Transverse colon (tissue), 4 donors: ENCODE results near the gene SKAP2. TPM values are rescaled to one million over a fixed set of nuclear protein-coding genes. Genes with fewer than 3 reads are reported as not detected.

Experiments used
- DNase-seq: peaks from one replicate; pipeline ENCODE4 v3.0.0-alpha.2; 2019
- H3K27ac ChIP-seq, 4 donors: fragments of 200-600 bp; sonication (generic); 2 replicates each; pipeline ENCODE4 v1.5.1; 2016 to 2018; ENCODE audit warnings: inconsistent platforms in 4 of 4
- H3K27me3 ChIP-seq: fragments of 200-600 bp; sonication (generic); 2 replicates; pipeline ENCODE4 v1.5.1; 2017; ENCODE audit warnings: inconsistent platforms
- H3K36me3 ChIP-seq, 4 donors: fragments of 200-600 bp; sonication (generic); 2 replicates each; pipeline ENCODE4 v1.5.1; 2017 to 2019; ENCODE audit warnings: inconsistent platforms in 4 of 4
- H3K4me1 ChIP-seq, 4 donors: fragments of 200-600 bp; sonication (generic); 2 replicates each; pipeline ENCODE4 v1.5.1; 2017 to 2020; ENCODE audit warnings: inconsistent platforms in 4 of 4
- H3K4me3 ChIP-seq, 4 donors: fragments of 200-600 bp; sonication (generic); 1 replicate in 1 of 4; 2 replicates in 3 of 4; pipeline versions ENCODE4 v1.5.1 to v1.6.1; 2017 to 2019; ENCODE audit warnings: inconsistent platforms in 4 of 4
- H3K9me3 ChIP-seq, 2 donors: fragments of 200-600 bp; sonication (generic); 2 replicates each; pipeline ENCODE4 v1.5.1; 2017 to 2019; ENCODE audit warnings: inconsistent platforms in 2 of 2
- EP300 ChIP-seq: sonication (generic); formaldehyde crosslinking; IDR thresholded peaks from one replicate; pipeline ENCODE4 v1.6.1; 2017; ENCODE audit warnings: antibody characterized with exemption, low read depth
- POLR2A ChIP-seq: fragments of 450-650 bp; IDR thresholded peaks from one replicate; pipeline ENCODE4 v1.6.1; 2016; ENCODE audit warnings: antibody characterized with exemption, mild to moderate bottlenecking, moderate library complexity
- POLR2AphosphoS5 ChIP-seq, 3 donors: sonication (generic); formaldehyde crosslinking; IDR thresholded peaks; one replicate each; pipeline ENCODE4 v1.6.1; 2016; ENCODE audit warnings: antibody characterized with exemption in 3 of 3
- WGBS, 2 donors: methylation state at CpG; one replicate each; pipeline ENCODE4 v1.1.5; 2018; ENCODE audit warnings: low coverage in 1 of 2; 5-methylcytosine and 5-hydroxymethylcytosine counted together
- in situ Hi-C, 4 donors: fragments of 200-750 bp; cut with MboI; loops; one replicate each; pipeline versions ENCODE4 v1.15.0 to v1.15.1; 2017; ENCODE audit warnings: low sequenced_read_pairs in 3 of 4, low pct_ligation_motif_present in 1 of 4, low pct_unique_long_range_greater_than_20kb in 1 of 4
- intact Hi-C: fragments of 100-400 bp; cut with DNase I; formaldehyde crosslinking; loops from one replicate; pipeline ENCODE4 v1.15.1; 2023; ENCODE audit warnings: low total_unique reads
- total RNA-seq, 4 donors: library from RNA; depleted of rRNA; stranded (reverse); fragments of >200 nt; gene quantifications; one replicate each; pipeline ENCODE4 v1.1.0, GENCODE V29; 2016
- TF ChIP-seq, protein P1 (sequence below), 5 experiments: fragments of 200-600 bp in 3 of 5; fragments of 450-650 bp in 2 of 5; sonication (generic) in 3 of 5; IDR thresholded peaks; 1 replicate in 2 of 5; 2 replicates in 3 of 5; pipeline ENCODE4 v1.5.1; 2016 to 2017; ENCODE audit warnings: antibody characterized with exemption in 5 of 5, inconsistent platforms in 3 of 5, mild to moderate bottlenecking in 2 of 5, moderate library complexity in 1 of 5

Gene SKAP2
- total RNA-seq, 4 donors from 2014 or later, result 2.6 to 35.2 (median 23.8) TPM

GRCh38 chr7:26658389-26659084, 205.9 kb downstream of the SKAP2 start:
- in situ Hi-C loops, result loop anchor here (25.0 kb wide), 2 partner anchors 571 to 771 kb away; no protein-coding TSS in a partner anchor
- no peak overlapping the region for H3K27ac ChIP-seq

GRCh38 chr7:26657686-26658388, 206.6 kb downstream of the SKAP2 start:
- intact Hi-C loops (no loop called here), in situ Hi-C loops (loop anchor here (25.0 kb wide), 2 partner anchors 571 to 771 kb away; no protein-coding TSS in a partner anchor)
- 83 to 89% methylated on average over 11 to 15 of the region's 15 CpGs for WGBS, 2 donors
- Histone ChIP-seq H3K27ac (no peak overlapping the region), H3K27me3 (no peaks in the 10 kb centered on the region), H3K36me3 (no peaks in the 10 kb centered on the region), H3K4me3 (no peak overlapping the region), H3K9me3 (no peaks in the 10 kb centered on the region), H3K4me1 (no peaks in the 10 kb centered on the region)
- no peak for TF ChIP-seq EP300
- no peak for TF ChIP-seq POLR2A
- TF ChIP-seq, protein P1, sequence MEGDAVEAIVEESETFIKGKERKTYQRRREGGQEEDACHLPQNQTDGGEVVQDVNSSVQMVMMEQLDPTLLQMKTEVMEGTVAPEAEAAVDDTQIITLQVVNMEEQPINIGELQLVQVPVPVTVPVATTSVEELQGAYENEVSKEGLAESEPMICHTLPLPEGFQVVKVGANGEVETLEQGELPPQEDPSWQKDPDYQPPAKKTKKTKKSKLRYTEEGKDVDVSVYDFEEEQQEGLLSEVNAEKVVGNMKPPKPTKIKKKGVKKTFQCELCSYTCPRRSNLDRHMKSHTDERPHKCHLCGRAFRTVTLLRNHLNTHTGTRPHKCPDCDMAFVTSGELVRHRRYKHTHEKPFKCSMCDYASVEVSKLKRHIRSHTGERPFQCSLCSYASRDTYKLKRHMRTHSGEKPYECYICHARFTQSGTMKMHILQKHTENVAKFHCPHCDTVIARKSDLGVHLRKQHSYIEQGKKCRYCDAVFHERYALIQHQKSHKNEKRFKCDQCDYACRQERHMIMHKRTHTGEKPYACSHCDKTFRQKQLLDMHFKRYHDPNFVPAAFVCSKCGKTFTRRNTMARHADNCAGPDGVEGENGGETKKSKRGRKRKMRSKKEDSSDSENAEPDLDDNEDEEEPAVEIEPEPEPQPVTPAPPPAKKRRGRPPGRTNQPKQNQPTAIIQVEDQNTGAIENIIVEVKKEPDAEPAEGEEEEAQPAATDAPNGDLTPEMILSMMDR (IDR thresholded peaks at IDR 0.05), result no peak
- TF ChIP-seq POLR2AphosphoS5 (IDR thresholded peaks at IDR 0.05), result no peak
- DNase-seq, result no peak

More at GRCh38 chr7:26658389-26659084, 205.9 kb downstream of the SKAP2 start:
- DNase-seq, result no peak
- Histone ChIP-seq H3K4me3 (no peak overlapping the region), H3K9me3 (no peaks in the 10 kb centered on the region), H3K4me1 (no peaks in the 10 kb centered on the region), H3K27me3 (no peaks in the 10 kb centered on the region), H3K36me3 (no peaks in the 10 kb centered on the region)
- intact Hi-C loops, result no loop called here
- TF ChIP-seq EP300, result no peak
- TF ChIP-seq, protein P1 (IDR thresholded peaks at IDR 0.05), result no peak
- no peak for TF ChIP-seq POLR2AphosphoS5 (IDR thresholded peaks at IDR 0.05)
- no peak for TF ChIP-seq POLR2A
- WGBS, 2 donors, result 89 to 94% methylated on average over 6 to 7 of the region's 7 CpGs

- Histone ChIP-seq H3K27ac (no peak overlapping the region), H3K36me3 (no peaks in the 10 kb centered on the region), H3K4me1 (no peaks in the 10 kb centered on the region), H3K9me3 (no peaks in the 10 kb centered on the region), H3K27me3 (no peaks in the 10 kb centered on the region), H3K4me3 (no peak overlapping the region)
- 56 to 83% methylated on average over 1 to 2 of the region's 2 CpGs for WGBS, 2 donors
- no peak for TF ChIP-seq POLR2A
- no peak for TF ChIP-seq EP300
- TF ChIP-seq POLR2AphosphoS5 (IDR thresholded peaks at IDR 0.05), result no peak
- TF ChIP-seq, protein P1 (IDR thresholded peaks at IDR 0.05), result no peak
- intact Hi-C loops, result no loop called here
- in situ Hi-C loops, result loop anchor here (25.0 kb wide), 2 partner anchors 570 to 770 kb away; no protein-coding TSS in a partner anchor
- no peak for DNase-seq
Observed at GRCh38 chr7:26657206-26657641, 207.2 kb downstream of the SKAP2 start.

GRCh38 chr7:26656735-26657134, 207.7 kb downstream of the SKAP2 start:
- Histone ChIP-seq H3K4me1 (no peaks in the 10 kb centered on the region), H3K27ac (no peak overlapping the region), H3K4me3 (no peak overlapping the region), H3K36me3 (no peaks in the 10 kb centered on the region), H3K27me3 (no peaks in the 10 kb centered on the region), H3K9me3 (no peaks in the 10 kb centered on the region)
- TF ChIP-seq EP300, result no peak
- TF ChIP-seq POLR2A, result no peak
- TF ChIP-seq, protein P1 (IDR thresholded peaks at IDR 0.05), result no peak
- no peak for TF ChIP-seq POLR2AphosphoS5 (IDR thresholded peaks at IDR 0.05)
- no peak for DNase-seq
- 81% methylated on average over 4 of the region's 4 CpGs; no CpG with 5 or more reads in 1 of the 2 donors for WGBS, 2 donors
- intact Hi-C loops (no loop called here), in situ Hi-C loops (loop anchor here (25.0 kb wide), 2 partner anchors 569 to 769 kb away; no protein-coding TSS in a partner anchor)
